PC-9 (cell line): Measurements from ENCODE around the gene SPP1. TPM values are rescaled to one million over a fixed set of nuclear protein-coding genes. Genes with fewer than 3 reads are reported as not detected.

Experiments used
- BruUV-seq: library from RNA; stranded (reverse); fragments of 400-500 nt; replicated peaks from 2 replicates; lab custom pipeline; 2021; lab: Mats Ljungman, UMichigan
- CTCF ChIA-PET: fragments of 300-600 bp; sonication (Branson Sonifier 250); formaldehyde crosslinking; loops from one replicate; lab custom pipeline; 2022; ENCODE audit warnings: antibody characterized with exemption; lab: Charles Lee
- POLR2A ChIA-PET: fragments of 300-600 bp; sonication (Branson Sonifier 250); formaldehyde crosslinking; loops from one replicate; lab custom pipeline; 2022; ENCODE audit warnings: antibody characterized with exemption; ENCODE audit not compliant: unreplicated experiment; lab: Charles Lee
- DNase-seq, 2 experiments: peaks; one replicate each; pipeline versions ENCODE4 v3.0.0 to v3.0.0-alpha.2; 2015 to 2022; ENCODE audit warnings: mixed read lengths in 1 of 2
- H2AFZ ChIP-seq: fragments of 200-600 bp; sonication (generic); 2 replicates; pipeline ENCODE4 v1.8.1; 2017; ENCODE audit warnings: antibody characterized with exemption
- H3F3A ChIP-seq: fragments of 200-600 bp; sonication (generic); 2 replicates; pipeline ENCODE4 v1.8.1; 2017; ENCODE audit warnings: antibody characterized with exemption, mild to moderate bottlenecking, low read depth; ENCODE audit not compliant: insufficient read depth
- H3K27ac ChIP-seq: fragments of 200-600 bp; sonication (generic); 2 replicates; pipeline ENCODE4 v1.6.1; 2016; ENCODE audit warnings: mixed run types
- H3K27me3 ChIP-seq: fragments of 200-600 bp; sonication (generic); 2 replicates; pipeline ENCODE4 v1.6.1; 2016; ENCODE audit warnings: low read depth, mixed run types; ENCODE audit not compliant: insufficient read depth
- H3K36me3 ChIP-seq: fragments of 200-600 bp; sonication (generic); 2 replicates; pipeline ENCODE4 v1.6.1; 2016; ENCODE audit warnings: low read depth, mixed run types
- H3K4me1 ChIP-seq: fragments of 200-600 bp; sonication (generic); replicated peaks from 2 replicates; pipeline ENCODE4 v1.6.1; 2016; ENCODE audit warnings: mixed run types; ENCODE audit not compliant: insufficient read depth
- H3K4me2 ChIP-seq: fragments of 200-600 bp; sonication (generic); 2 replicates; pipeline ENCODE4 v1.6.1; 2017; ENCODE audit warnings: mixed run types
- H3K4me3 ChIP-seq: fragments of 200-600 bp; sonication (generic); 2 replicates; pipeline ENCODE4 v1.6.1; 2016; ENCODE audit warnings: mixed run types
- H3K79me2 ChIP-seq: fragments of 200-600 bp; sonication (generic); 2 replicates; pipeline ENCODE4 v1.6.1; 2017; ENCODE audit warnings: low read depth, mixed run types
- H3K9me2 ChIP-seq: fragments of 200-600 bp; sonication (generic); 2 replicates; pipeline ENCODE4 v1.8.1; 2017; ENCODE audit warnings: mild to moderate bottlenecking; ENCODE audit not compliant: insufficient read depth
- H3K9me3 ChIP-seq: fragments of 200-600 bp; sonication (generic); 2 replicates; pipeline ENCODE4 v1.8.1; 2016; ENCODE audit warnings: low read depth; ENCODE audit not compliant: insufficient read depth
- H4K20me1 ChIP-seq: fragments of 200-600 bp; sonication (generic); 2 replicates; pipeline ENCODE4 v1.8.1; 2017; ENCODE audit not compliant: insufficient read depth
- EZH2 ChIP-seq: fragments of 200-600 bp; sonication (generic); IDR thresholded peaks from 2 replicates; pipeline ENCODE4 v1.8.0; 2017; ENCODE audit warnings: antibody characterized with exemption, low read depth
- intact Hi-C: fragments of 100-400 bp; cut with micrococcal nuclease; formaldehyde crosslinking; loops from one replicate; pipeline ENCODE4 v1.10.0; 2022; ENCODE audit not compliant: unreplicated experiment
- total RNA-seq: library from RNA; stranded (reverse); gene quantifications from 2 replicates; pipeline ENCODE4 v1.2.3, GENCODE V29; 2021
- TF ChIP-seq, protein P1 (sequence below): fragments of 200-600 bp; sonication (generic); conservative IDR thresholded peaks from 2 replicates; pipeline ENCODE4 v1.6.1; 2017; ENCODE audit warnings: mixed run types, antibody characterized with exemption, mild to moderate bottlenecking, moderate library complexity

SPP1 gene
- total RNA-seq, 1 experiment from 2014 or later, result 212 TPM

DNA sequence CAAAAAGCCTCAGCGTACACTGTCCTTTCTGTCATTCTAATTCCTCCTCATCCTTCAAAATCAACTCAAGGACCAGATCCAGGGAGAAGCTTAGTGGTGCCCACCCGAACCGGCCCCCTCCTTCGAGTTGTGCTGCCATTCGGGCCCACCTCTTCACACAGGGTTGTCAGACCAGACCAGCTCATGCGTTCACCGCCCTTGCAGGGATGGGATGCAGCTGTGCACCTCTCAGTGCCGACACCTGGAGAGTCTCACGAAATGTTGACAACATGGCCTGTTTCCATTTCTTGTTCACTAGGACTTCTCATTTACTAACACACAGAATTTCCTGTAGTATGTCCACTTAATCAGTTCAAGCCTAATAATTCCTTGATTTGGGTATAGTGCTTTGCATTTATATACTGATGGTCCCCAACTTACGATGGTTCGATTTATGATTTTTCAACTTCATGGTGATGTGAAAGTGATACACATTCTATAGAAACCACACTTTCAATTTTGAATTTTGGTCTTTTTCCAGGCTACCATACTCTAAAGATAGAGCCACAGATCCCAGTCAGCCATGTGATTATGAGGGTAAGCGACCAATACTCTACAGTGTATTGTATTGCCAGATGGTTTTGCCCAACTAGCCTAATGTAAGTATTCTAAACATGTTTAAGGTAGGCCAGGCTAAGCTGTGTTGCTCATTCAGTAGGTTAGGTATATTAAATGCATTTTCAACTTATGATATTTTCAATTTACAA lies 55.2 kb downstream of the SPP1 start:
- DNase-seq, result no peak
- BruUV-seq, result no TSS peak
- no peaks in the 10 kb centered on the region for H3K27me3 ChIP-seq
- H3K9me3 ChIP-seq, result no peaks in the 10 kb centered on the region
- intact Hi-C loops, result no loop called here
- no peak overlapping the region for H2AFZ ChIP-seq
- no peak overlapping the region for H3K4me2 ChIP-seq
- 0 out of 2 replicates have a peak, but pooled peaks cover 6% of the 10 kb centered on the region for H3K36me3 ChIP-seq
- ChIA-PET POLR2A (no interaction called here), CTCF (no interaction called here)
- no peaks in the 10 kb centered on the region for H3K9me2 ChIP-seq
- H3K27ac ChIP-seq, result no peak overlapping the region
- TF ChIP-seq, protein P1, sequence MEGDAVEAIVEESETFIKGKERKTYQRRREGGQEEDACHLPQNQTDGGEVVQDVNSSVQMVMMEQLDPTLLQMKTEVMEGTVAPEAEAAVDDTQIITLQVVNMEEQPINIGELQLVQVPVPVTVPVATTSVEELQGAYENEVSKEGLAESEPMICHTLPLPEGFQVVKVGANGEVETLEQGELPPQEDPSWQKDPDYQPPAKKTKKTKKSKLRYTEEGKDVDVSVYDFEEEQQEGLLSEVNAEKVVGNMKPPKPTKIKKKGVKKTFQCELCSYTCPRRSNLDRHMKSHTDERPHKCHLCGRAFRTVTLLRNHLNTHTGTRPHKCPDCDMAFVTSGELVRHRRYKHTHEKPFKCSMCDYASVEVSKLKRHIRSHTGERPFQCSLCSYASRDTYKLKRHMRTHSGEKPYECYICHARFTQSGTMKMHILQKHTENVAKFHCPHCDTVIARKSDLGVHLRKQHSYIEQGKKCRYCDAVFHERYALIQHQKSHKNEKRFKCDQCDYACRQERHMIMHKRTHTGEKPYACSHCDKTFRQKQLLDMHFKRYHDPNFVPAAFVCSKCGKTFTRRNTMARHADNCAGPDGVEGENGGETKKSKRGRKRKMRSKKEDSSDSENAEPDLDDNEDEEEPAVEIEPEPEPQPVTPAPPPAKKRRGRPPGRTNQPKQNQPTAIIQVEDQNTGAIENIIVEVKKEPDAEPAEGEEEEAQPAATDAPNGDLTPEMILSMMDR, result no peak
- TF ChIP-seq EZH2, result no peak
- H3K4me3 ChIP-seq, result no peak overlapping the region
- H3K4me1 ChIP-seq, result peaks cover 19% of the 10 kb centered on the region
- H3K79me2 ChIP-seq, result no peaks in the 10 kb centered on the region
- no peaks in the 10 kb centered on the region for H4K20me1 ChIP-seq
- peaks cover 10% of the 10 kb centered on the region; the same call in 1 of the 2 replicates for H3F3A ChIP-seq

Other genes with a start within 250 kb of the SPP1 start
- not detected in 2 replicates for gene IBSP, start 176.2 kb upstream of the SPP1 start, total RNA-seq
- gene MEPE, start 142.7 kb upstream of the SPP1 start, total RNA-seq, result not detected in 2 replicates
- 10.2 and 16.3 TPM in 2 replicates for gene PKD2, start 31.9 kb downstream of the SPP1 start, total RNA-seq
- 13.3 and 24.6 TPM in 2 replicates for gene ABCG2, start 182.9 kb downstream of the SPP1 start, total RNA-seq